Panc1 (cell line): Measurements from ENCODE around the gene ING2. TPM values are rescaled to one million over a fixed set of nuclear protein-coding genes. Genes with fewer than 3 reads are reported as not detected.

Source experiments
- ATAC-seq: fragments of 200-7000 bp; cut with Tn5 transposase; 2 replicates; pipeline ENCODE4 v1.9.1; 2020; ENCODE audit warnings: mild to moderate bottlenecking, moderate library complexity
- BruUV-seq: library from RNA; stranded (reverse); fragments of 400-500 nt; replicated peaks from 2 replicates; lab custom pipeline; 2021; lab: Mats Ljungman, UMichigan
- CTCF ChIA-PET: fragments of 300-600 bp; sonication (Branson Sonifier 250); formaldehyde crosslinking; loops from one replicate; lab custom pipeline; 2022; ENCODE audit warnings: antibody characterized with exemption; lab: Charles Lee
- POLR2A ChIA-PET: fragments of 300-600 bp; sonication (Branson Sonifier 250); formaldehyde crosslinking; loops from one replicate; lab custom pipeline; 2022; ENCODE audit warnings: antibody characterized with exemption; lab: Charles Lee
- DNase-seq: peaks from one replicate; pipeline ENCODE4 v3.0.0-alpha.2; 2010; ENCODE audit warnings: low read depth, low spot score
- H3K27ac ChIP-seq: 2 replicates; pipeline ENCODE4 v1.5.1; 2011; ENCODE audit warnings: mild to moderate bottlenecking, low read length, inconsistent platforms
- H3K27me3 ChIP-seq: fragments of 200-500 bp; sonication (Bioruptor generic); 2 replicates; pipeline ENCODE4 v1.6.0; 2014; ENCODE audit warnings: low read length, inconsistent platforms; ENCODE audit not compliant: control insufficient read depth, insufficient read depth
- H3K36me3 ChIP-seq: fragments of 200-500 bp; sonication (Bioruptor generic); 2 replicates; pipeline ENCODE4 v1.5.1; 2014; ENCODE audit warnings: inconsistent platforms, mild to moderate bottlenecking, low read length, moderate library complexity; ENCODE audit not compliant: control insufficient read depth, insufficient read depth
- H3K4me1 ChIP-seq: 2 replicates; pipeline ENCODE4 v1.5.1; 2011; ENCODE audit warnings: inconsistent platforms, mild to moderate bottlenecking, low read length, moderate library complexity; ENCODE audit not compliant: control insufficient read depth, insufficient read depth
- H3K4me3 ChIP-seq, 2 experiments: 2 replicates each; pipeline ENCODE4 v1.5.1; 2011 to 2012; ENCODE audit warnings: low read depth in 2 of 2, low read length in 2 of 2, mild to moderate bottlenecking in 2 of 2, inconsistent platforms in 1 of 2, moderate library complexity in 1 of 2
- H3K9me3 ChIP-seq: fragments of 200-500 bp; sonication (Bioruptor generic); 2 replicates; pipeline ENCODE4 v1.5.1; 2014; ENCODE audit warnings: low read depth, mild to moderate bottlenecking, inconsistent platforms, low read length, moderate library complexity; ENCODE audit not compliant: control insufficient read depth, insufficient read depth
- POLR2AphosphoS5 ChIP-seq: IDR thresholded peaks from 2 replicates; pipeline ENCODE4 v1.6.1; 2012; ENCODE audit warnings: mild to moderate bottlenecking, low read depth, low read length, moderate library complexity
- SIN3A ChIP-seq: IDR thresholded peaks from 2 replicates; pipeline ENCODE4 v1.6.1; 2012; ENCODE audit warnings: low read depth, mild to moderate bottlenecking, low read length, moderate library complexity, borderline replicate concordance; ENCODE audit not compliant: insufficient read depth
- TCF7L2 ChIP-seq: IDR thresholded peaks from 2 replicates; pipeline ENCODE4 v1.6.1; 2011; ENCODE audit warnings: mild to moderate bottlenecking, low read depth, low read length, inconsistent platforms
- in situ Hi-C: cut with HindIII; loops from 2 replicates; pipeline ENCODE4 v1.10.0; 2016; ENCODE audit warnings: low sequenced_read_pairs, low pct_unique_long_range_greater_than_20kb
- intact Hi-C: fragments of 100-400 bp; cut with micrococcal nuclease; formaldehyde crosslinking; loops from one replicate; pipeline ENCODE4 v1.10.0; 2022; ENCODE audit not compliant: unreplicated experiment
- total RNA-seq: library from RNA; stranded (reverse); gene quantifications from one replicate; pipeline ENCODE4 v1.2.1, GENCODE V29; 2021; ENCODE audit not compliant: unreplicated experiment
- TF ChIP-seq, protein P1 (sequence below): fragments of 450-650 bp; IDR thresholded peaks from 2 replicates; pipeline ENCODE4 v1.5.1; 2017; ENCODE audit warnings: mild to moderate bottlenecking
- TF ChIP-seq, protein P2 (sequence below), 2 experiments: IDR thresholded peaks; 2 replicates each; pipeline ENCODE4 v1.6.1; 2011 to 2012; ENCODE audit warnings: low read depth in 2 of 2, control low read depth in 1 of 2, low read length in 1 of 2, mild to moderate bottlenecking in 1 of 2, moderate library complexity in 1 of 2; ENCODE audit not compliant: insufficient read depth in 1 of 2

The ING2 gene
- total RNA-seq, 1 experiment from 2014 or later = 11.8 TPM

DNA sequence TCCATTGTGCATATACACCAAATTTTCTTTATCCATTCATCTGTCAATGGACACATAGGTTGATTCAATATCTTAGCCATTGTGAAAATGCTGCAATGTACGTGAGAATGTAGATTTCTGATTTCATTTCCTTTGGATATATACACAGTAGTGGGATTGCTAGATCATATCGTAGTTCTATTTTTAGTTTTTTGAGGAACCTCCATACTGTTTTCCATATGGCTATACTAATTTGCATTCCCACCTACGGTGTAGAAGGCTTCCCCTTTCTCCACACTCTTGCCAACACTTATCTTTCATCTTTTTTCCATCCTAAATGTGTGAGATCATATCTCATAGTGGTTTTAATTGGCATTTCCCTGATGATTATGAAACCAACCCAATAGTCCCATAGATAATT lies 43.4 kb downstream of the ING2 start:
- BruUV-seq = no TSS peak
- intact Hi-C loops = no loop called here
- ChIA-PET POLR2A (no interaction called here), CTCF (no interaction called here)
- TF ChIP-seq, protein P1, sequence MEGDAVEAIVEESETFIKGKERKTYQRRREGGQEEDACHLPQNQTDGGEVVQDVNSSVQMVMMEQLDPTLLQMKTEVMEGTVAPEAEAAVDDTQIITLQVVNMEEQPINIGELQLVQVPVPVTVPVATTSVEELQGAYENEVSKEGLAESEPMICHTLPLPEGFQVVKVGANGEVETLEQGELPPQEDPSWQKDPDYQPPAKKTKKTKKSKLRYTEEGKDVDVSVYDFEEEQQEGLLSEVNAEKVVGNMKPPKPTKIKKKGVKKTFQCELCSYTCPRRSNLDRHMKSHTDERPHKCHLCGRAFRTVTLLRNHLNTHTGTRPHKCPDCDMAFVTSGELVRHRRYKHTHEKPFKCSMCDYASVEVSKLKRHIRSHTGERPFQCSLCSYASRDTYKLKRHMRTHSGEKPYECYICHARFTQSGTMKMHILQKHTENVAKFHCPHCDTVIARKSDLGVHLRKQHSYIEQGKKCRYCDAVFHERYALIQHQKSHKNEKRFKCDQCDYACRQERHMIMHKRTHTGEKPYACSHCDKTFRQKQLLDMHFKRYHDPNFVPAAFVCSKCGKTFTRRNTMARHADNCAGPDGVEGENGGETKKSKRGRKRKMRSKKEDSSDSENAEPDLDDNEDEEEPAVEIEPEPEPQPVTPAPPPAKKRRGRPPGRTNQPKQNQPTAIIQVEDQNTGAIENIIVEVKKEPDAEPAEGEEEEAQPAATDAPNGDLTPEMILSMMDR = no peak
- no peak for TF ChIP-seq POLR2AphosphoS5
- no peak for TF ChIP-seq TCF7L2
- no peak for TF ChIP-seq SIN3A
- TF ChIP-seq, protein P2, sequence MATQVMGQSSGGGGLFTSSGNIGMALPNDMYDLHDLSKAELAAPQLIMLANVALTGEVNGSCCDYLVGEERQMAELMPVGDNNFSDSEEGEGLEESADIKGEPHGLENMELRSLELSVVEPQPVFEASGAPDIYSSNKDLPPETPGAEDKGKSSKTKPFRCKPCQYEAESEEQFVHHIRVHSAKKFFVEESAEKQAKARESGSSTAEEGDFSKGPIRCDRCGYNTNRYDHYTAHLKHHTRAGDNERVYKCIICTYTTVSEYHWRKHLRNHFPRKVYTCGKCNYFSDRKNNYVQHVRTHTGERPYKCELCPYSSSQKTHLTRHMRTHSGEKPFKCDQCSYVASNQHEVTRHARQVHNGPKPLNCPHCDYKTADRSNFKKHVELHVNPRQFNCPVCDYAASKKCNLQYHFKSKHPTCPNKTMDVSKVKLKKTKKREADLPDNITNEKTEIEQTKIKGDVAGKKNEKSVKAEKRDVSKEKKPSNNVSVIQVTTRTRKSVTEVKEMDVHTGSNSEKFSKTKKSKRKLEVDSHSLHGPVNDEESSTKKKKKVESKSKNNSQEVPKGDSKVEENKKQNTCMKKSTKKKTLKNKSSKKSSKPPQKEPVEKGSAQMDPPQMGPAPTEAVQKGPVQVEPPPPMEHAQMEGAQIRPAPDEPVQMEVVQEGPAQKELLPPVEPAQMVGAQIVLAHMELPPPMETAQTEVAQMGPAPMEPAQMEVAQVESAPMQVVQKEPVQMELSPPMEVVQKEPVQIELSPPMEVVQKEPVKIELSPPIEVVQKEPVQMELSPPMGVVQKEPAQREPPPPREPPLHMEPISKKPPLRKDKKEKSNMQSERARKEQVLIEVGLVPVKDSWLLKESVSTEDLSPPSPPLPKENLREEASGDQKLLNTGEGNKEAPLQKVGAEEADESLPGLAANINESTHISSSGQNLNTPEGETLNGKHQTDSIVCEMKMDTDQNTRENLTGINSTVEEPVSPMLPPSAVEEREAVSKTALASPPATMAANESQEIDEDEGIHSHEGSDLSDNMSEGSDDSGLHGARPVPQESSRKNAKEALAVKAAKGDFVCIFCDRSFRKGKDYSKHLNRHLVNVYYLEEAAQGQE (IDR thresholded peaks at IDR 0.05; ENCODE audit: insufficient read depth in 1 of 2, low read depth in 2 of 2, low read length in 1 of 2) = no peak
- H3K27me3 ChIP-seq = no peaks in the 10 kb centered on the region
- H3K4me1 ChIP-seq = no peaks in the 10 kb centered on the region
- in situ Hi-C loops = no loop called here
- no peak overlapping the region for H3K27ac ChIP-seq
- H3K4me3 ChIP-seq = no peak overlapping the region
- no peak for ATAC-seq
- no peaks in the 10 kb centered on the region for H3K36me3 ChIP-seq
- no peaks in the 10 kb centered on the region for H3K9me3 ChIP-seq
- DNase-seq = no peak

DNA sequence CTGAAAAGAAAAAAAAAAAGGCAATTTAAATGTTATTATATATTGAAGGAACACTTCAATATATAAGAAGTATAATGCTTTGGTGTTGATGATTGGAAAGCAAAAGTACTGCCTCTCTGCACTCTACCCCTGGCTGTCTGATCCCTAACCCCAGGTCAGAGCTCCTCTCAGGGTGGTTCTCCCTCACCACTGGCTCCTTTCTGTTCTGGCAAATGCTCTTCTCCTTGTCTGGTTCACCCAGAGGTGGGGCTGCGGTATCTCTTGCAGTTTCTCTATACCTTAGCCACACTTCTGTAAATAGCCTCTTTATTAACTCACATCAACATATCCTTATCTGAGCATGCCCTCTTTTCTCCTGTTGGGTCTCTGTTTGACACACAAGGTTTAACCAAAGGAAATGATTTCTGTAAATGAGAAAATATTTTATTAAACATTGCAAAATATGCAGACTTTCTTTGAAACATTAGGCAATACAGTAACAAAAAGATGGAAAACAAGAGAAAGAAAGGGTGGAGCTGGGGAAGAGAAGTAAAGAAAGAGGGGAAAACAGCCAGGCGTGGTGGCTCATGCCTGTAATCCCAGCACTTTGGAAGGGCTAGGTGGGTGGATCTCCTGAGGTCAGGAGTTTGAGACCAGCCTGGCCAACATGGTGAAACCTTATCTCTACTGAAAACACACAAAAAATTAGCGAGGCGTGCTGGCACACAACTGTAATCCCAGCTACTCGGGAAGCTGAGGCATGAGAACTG lies 45.7 kb downstream of the ING2 start:
- ChIA-PET CTCF (no interaction called here), POLR2A (no interaction called here)
- DNase-seq (no peak), ATAC-seq (no peak)
- H3K27me3 ChIP-seq = no peaks in the 10 kb centered on the region
- no peak overlapping the region for H3K27ac ChIP-seq
- no peaks in the 10 kb centered on the region for H3K36me3 ChIP-seq
- TF ChIP-seq TCF7L2 = no peak
- TF ChIP-seq POLR2AphosphoS5 = no peak
- TF ChIP-seq, protein P2 (IDR thresholded peaks at IDR 0.05; ENCODE audit: insufficient read depth in 1 of 2, low read depth in 2 of 2, low read length in 1 of 2) = no peak
- TF ChIP-seq, protein P1 = no peak
- TF ChIP-seq SIN3A = no peak
- intact Hi-C loops (no loop called here), in situ Hi-C loops (no loop called here)
- no peaks in the 10 kb centered on the region for H3K9me3 ChIP-seq
- BruUV-seq = no TSS peak
- H3K4me1 ChIP-seq = no peaks in the 10 kb centered on the region
- H3K4me3 ChIP-seq = no peak overlapping the region
